Fibroblast of villous mesenchyme (primary cell): ENCODE results near the gene SUN2. TPM values are rescaled to one million over a fixed set of nuclear protein-coding genes. Genes with fewer than 3 reads are reported as not detected.

Source experiments
- DNase-seq: peaks from one replicate; pipeline ENCODE4 v3.0.0-alpha.2; 2010; ENCODE audit warnings: low read depth
- H3K4me3 ChIP-seq: 2 replicates; pipeline ENCODE4 v1.5.1; 2011; ENCODE audit warnings: low read depth, mild to moderate bottlenecking, low read length
- total RNA-seq: library from RNA; depleted of rRNA; stranded (reverse); fragments of >200 nt; gene quantifications from 2 replicates; pipeline ENCODE4 v1.2.3, GENCODE V29; 2012
- TF ChIP-seq, protein P1 (sequence below): IDR thresholded peaks from 2 replicates; pipeline ENCODE4 v1.5.1; 2012; ENCODE audit warnings: low read depth, mild to moderate bottlenecking, low read length; ENCODE audit not compliant: insufficient read depth

The SUN2 gene
- total RNA-seq, 1 donor: 64.3 TPM

DNA sequence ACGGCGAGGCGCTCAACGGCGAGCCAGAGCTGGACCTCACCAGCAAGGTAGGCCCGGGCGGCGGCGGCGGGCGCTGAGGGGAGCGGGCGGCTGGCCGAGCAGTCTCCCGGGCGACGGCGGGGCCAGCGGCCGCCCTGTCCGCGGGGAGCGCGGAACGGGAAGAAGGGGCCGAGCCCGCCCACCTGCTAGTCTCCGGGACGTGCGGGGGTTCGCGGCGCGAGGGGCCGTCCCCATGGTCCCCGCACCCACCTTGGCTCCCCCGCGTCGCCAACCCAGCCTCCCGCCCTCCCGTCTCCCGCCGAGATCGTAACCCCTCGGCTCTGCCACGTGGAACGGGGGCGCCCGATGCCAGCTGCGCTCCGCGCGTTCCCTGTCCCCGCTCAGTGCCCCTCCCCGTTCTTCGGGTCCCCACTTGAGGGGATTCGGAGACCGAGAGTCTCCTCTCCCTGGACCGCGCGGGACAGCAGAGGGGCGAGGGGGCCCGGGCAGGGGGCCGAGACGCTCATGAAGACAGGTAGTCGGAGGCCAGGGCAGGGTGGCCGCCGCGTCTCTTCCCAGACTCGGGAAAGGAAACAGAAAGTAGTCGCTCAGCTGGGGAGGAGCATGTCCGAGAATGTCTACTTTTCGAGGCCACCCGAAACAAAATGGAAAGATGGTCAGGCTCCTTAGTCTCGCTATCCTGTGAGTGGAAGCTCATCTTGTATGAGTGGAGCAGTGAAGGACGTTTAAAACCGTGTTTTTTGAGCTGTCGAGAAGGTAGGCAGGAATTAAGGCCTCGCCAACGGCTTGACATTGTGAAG is 49.5 kb downstream of the SUN2 start:
- DNase-seq: peak; percentile 66
- H3K4me3 ChIP-seq: peak overlapping the region; percentile 83
- TF ChIP-seq, protein P1, sequence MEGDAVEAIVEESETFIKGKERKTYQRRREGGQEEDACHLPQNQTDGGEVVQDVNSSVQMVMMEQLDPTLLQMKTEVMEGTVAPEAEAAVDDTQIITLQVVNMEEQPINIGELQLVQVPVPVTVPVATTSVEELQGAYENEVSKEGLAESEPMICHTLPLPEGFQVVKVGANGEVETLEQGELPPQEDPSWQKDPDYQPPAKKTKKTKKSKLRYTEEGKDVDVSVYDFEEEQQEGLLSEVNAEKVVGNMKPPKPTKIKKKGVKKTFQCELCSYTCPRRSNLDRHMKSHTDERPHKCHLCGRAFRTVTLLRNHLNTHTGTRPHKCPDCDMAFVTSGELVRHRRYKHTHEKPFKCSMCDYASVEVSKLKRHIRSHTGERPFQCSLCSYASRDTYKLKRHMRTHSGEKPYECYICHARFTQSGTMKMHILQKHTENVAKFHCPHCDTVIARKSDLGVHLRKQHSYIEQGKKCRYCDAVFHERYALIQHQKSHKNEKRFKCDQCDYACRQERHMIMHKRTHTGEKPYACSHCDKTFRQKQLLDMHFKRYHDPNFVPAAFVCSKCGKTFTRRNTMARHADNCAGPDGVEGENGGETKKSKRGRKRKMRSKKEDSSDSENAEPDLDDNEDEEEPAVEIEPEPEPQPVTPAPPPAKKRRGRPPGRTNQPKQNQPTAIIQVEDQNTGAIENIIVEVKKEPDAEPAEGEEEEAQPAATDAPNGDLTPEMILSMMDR: no peak

DNA sequence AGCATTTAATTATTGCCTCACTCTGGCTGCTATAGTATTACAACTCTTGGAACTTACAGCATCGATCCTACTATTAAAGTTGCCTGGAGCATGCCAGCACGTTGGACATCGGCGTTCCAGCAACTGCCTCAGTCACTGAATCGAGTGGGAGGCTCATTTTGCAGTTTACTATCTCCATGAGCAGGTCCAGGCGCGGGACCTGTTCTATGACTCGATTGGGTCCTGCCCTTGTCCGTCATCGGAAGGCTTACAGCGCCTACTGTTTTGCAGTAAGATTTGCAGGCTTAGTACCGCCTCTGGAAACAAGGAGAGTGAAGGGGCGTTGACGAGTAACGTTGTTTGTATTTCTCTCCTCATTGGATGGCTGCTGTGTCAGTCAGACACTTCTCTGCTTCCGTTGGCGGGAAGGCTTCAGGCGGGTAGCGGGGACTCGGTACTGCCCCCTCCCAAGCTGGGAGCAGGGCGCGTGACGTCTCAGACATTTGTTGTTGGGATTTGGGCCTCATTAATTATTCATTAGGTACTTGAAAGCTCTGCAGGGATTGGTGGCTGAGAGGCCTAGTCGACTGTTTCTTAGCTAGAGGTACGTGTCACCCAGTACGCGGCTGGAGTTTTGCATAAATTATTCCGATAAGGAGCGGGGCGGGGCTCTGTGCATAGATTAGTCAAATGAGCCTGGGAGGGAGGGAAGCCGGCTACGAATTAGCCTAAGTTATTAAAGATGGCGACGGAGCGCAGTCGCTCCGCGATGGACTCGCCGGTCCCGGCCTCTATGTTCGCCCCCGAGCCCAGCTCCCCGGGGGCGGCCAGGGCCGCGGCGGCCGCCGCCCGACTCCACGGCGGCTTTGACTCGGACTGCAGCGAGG is 50.3 kb downstream of the SUN2 start, which contains the start of gene GTPBP1:
GTPBP1 (plus strand) TSS at position 710 of the 866 bp plus-strand sequence; CDS start at position 722, 12 bp downstream.
- peak; percentile 100 for DNase-seq
- TF ChIP-seq, protein P1: no peak
- peak within 1 kb of the TSS; percentile 83 for H3K4me3 ChIP-seq

DNA sequence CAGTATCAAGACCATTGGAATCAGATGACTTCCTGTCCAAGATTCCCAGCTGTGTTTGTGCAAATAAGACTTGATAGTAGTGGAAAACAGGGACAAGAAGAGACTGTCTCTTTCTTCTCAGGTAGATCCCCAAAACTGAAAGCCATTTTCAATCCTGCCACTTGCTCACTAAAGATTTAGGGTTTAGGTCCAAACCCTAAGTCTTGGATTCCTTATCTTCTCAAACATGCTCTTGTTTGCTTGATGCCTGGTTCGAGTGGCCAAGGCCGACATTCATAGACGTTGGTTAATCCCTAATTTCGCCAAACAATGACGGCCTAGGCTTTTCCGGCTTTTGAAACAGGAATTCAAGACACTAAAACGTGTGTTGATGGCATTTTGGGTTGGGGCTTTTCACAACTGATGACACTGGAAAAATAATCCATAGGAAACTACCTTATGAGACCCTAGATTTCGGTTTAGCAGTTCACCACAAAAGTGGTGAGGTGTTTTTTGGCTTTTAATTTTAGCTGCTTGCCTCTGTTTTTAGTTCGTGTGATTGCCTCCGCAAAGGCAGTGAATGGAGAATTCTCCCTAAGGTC is 51.1 kb downstream of the SUN2 start:
- peak; percentile 20 for DNase-seq
- TF ChIP-seq, protein P1: no peak

DNA sequence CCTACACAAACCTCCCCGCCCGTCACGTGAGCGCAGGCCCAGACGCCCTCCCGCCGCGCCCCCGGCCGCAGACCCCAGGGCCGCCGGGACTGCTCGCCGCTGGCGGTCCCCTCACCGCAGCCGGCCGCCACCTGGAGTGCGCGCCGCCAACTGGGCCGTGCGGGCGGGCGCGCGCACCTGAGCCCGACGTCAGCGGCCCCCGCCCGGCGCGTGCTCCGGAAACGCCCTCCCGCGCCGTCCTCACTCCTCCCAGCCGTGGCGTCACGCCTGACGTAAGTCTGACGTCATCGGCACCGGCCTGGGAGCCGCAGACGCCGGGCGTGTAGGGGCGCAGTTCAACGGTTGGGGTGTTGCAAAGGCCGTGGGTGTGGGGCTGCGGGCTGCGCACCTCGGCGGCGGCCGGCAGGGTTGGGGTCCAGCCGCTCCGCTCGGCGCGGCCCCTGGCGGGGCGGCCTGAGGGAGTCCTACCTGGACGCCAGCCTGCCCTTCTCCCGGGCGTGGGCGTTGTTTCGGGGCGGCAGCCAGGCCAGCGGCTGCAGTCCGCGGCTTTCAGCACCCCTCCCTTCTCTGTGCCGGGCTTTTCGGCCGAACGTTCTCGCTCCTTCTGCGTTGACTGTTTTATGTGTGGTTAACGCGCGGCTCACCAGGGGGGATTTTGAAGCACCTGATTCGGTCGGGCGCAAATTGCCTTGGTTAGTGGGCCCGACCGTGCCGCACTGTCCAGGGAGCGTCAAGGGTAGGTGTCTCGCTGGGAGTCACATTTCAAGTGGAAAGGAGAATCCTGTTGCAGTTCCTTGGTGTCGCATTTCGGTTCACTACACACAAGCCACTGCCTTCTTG is 54.8 kb downstream of the SUN2 start, which contains the start of gene JOSD1:
JOSD1 (minus strand) TSS at position 155 of the 840 bp plus-strand sequence. CDS start 956 bp downstream, outside the sequence.
- peak; percentile 96 for DNase-seq
- peak within 1 kb of the TSS; percentile 80 for H3K4me3 ChIP-seq
- TF ChIP-seq, protein P1: no peak

More for the DNA sequence above, 51.1 kb downstream of the SUN2 start:
- H3K4me3 ChIP-seq: peak overlapping the region; percentile 37

DNA sequence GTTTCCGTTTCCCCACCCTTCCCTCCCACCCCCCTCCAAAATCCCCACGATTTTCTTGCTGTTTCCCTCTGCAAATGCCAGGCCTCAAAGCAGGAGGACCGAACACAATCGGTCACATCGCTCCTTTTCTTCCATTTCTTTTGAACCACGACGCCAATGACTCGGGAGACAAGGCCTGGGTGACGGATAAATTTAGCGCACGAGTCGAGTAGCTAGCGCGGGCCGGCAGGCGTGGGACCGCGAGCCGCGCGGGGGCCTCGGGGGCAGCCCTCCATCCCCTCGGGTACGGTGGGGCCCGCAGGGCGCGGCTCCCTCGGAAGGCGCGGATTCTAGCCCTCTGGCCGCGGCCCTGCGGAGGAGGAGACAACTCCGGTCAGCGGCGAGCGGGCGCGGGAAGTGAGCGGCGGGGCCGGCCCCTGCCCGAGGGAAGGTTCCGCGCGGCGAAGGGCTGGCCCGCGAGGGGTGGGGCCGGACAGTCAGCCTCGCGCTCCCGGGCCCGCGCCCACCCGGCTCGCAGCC is 55.5 kb downstream of the SUN2 start:
- H3K4me3 ChIP-seq: peak overlapping the region; percentile 80
- peak; percentile 69 for DNase-seq
- TF ChIP-seq, protein P1: no peak
